ENCODE data around the gene UBE2E2.

The UBE2E2 gene

DNA sequence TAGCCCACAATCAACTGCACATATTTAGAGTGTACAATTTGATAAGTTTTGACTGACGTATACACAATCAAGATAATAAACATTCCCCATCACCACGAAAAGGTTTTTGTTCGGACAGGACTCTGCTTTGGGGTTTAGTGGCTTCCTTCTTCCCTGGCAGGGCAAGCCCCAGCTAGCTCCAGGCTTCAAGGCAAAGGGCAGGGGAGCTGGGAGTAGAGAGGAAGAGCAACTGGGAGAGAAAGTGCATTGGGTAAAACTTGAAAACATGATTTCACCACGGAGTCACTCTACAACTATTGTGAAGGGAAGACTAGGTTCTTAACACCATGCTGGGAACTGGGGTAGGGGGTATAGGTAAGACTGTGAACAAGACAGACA is 417.5 kb downstream of the UBE2E2 start:
- no peak for DNase-seq (ENCODE audit: low read depth in 3 of 3)

DNA sequence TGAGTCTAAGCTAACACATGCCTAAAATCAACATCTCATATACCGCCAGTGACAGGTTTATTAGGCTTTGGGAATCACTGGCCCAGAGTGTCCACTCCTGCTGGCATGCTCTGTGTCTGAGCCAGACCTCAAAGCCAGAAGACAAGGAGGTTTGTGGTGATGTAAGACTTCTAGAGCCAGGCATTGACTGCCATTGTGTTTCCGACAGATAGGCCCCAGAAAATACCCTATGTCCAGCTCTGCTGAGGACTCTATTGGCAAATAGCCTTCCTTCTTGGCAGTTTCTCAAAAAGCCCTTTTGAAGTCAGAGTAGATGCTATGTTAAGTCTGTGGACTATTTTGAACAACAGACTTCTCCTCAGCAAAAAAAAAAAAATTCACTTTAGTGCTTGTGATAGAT is 420.7 kb downstream of the UBE2E2 start:
- DNase-seq (ENCODE audit: low read depth in 3 of 3), result no peak

- no peak for DNase-seq (ENCODE audit: low read depth in 3 of 3)
These were observed 421.2 kb downstream of the UBE2E2 start for GRCh38 chr3:23624305-23624704.

- no peak for DNase-seq (ENCODE audit: low read depth in 3 of 3)
These were observed 423.3 kb downstream of the UBE2E2 start for GRCh38 chr3:23626442-23626841.

GRCh38 chr3:23629181-23629894 is 426.2 kb downstream of the UBE2E2 start:
- no peak for DNase-seq (ENCODE audit: low read depth in 3 of 3)

GRCh38 chr3:23633261-23633960 is 430.3 kb downstream of the UBE2E2 start:
- no peak for DNase-seq (ENCODE audit: low read depth in 3 of 3)

DNA sequence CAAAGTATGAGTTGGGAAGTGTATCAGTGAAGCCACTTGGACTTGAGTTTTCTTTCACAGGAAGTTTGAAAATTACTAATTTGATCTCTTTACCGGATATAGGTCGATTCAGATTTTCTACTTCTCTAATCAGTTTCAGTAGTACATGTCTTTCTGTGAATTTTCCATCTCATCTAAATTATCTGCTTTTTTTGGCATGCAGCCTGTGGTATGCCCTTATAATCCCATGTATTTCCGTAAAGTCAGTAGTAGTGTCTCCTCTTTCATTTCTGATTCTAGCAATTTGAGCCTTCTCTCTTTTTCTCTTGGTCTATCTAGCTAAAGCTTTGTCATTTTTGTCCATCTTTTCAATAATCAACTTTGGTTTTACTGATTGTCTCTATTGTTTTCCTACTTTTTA is 434.2 kb downstream of the UBE2E2 start:
- no peak for DNase-seq (ENCODE audit: low read depth in 3 of 3)

DNA sequence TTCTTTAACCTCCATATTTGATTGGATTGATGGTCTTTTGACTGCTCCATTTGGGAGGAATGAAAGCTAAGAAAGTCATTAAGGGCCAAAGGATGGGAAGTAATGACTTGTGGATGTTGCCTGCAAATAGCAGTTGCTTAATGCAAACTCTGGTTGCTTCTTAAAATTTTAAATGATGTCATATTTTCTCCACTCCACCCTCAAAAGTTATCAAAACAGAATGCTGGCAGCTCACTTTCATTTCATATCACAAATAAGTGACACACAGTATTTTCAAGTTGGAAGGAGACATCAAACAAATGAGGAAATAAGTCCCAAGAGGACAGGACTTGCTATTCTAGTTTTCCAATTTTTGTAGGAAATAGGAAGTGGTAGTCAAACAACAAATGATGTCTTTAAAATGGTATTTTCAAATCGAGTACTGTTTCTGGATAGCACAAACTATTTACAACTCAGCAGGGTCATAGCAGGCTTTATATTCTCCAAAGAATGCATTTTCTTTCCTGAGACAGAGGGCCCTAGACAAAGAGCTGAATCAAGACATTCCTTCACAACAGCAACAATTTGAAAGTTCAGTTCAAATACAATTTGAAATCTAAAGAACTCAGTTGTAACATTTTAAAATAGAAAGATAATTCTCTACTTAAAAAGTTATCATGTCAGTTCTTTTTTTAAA is 437.5 kb downstream of the UBE2E2 start:
- DNase-seq (ENCODE audit: low read depth in 3 of 3), result no peak

All from stimulated activated CD4-positive, alpha-beta T cell treated with anti-CD3 and anti-CD28 coated beads, TNF-alpha, amount 100 ng/mL, for 48 hours (primary cell).